T-cell (primary cell): ENCODE results near the gene ELMO1. TPM values are rescaled to one million over a fixed set of nuclear protein-coding genes. Genes with fewer than 3 reads are reported as not detected.

Experiments used
- ATAC-seq, 4 experiments: fragments of 200-7000 bp in 3 of 4; fragments of 150-1000 bp in 1 of 4; cut with Tn5 transposase; replicated peaks in 1 of 4; 1 replicate in 3 of 4; 2 replicates in 1 of 4; pipeline ENCODE4 v1.10.0; 2021; ENCODE audit warnings: moderate library complexity in 3 of 4, mild to moderate bottlenecking in 2 of 4, moderate number of reproducible peaks in 1 of 4
- CTCF ChIA-PET, 2 donors: fragments of 300-600 bp; sonication (Branson Sonifier 250); formaldehyde crosslinking; loops; one replicate each; lab custom pipeline; 2022; ENCODE audit warnings: antibody characterized with exemption in 2 of 2; lab: Charles Lee
- POLR2A ChIA-PET, 2 donors: fragments of 300-600 bp; sonication (Branson Sonifier 250); formaldehyde crosslinking; loops; one replicate each; lab custom pipeline; 2022; ENCODE audit warnings: antibody characterized with exemption in 2 of 2; lab: Charles Lee
- DNase-seq, 35 experiments: peaks; one replicate each; pipeline versions ENCODE4 v3.0.0 to v3.0.0-alpha.2; 2013 to 2023
- H3K27ac ChIP-seq: one replicate; pipeline ENCODE4 v1.5.1; 2013; ENCODE audit warnings: low read length
- H3K27me3 ChIP-seq, 2 experiments: replicated peaks in 1 of 2; 1 replicate in 1 of 2; 2 replicates in 1 of 2; pipeline versions ENCODE4 v1.6.1 to v1.7.0; 2013; ENCODE audit warnings: low read length in 1 of 2, mixed read lengths in 1 of 2; ENCODE audit not compliant: control insufficient read depth in 2 of 2, insufficient read depth in 2 of 2; ENCODE audit errors: extremely low read depth in 1 of 2
- H3K36me3 ChIP-seq, 2 donors: 1 replicate in 1 of 2; 2 replicates in 1 of 2; pipeline versions ENCODE4 v1.6.1 to v1.7.0; 2013; ENCODE audit warnings: low read length in 1 of 2; ENCODE audit not compliant: control insufficient read depth in 2 of 2, insufficient read depth in 1 of 2; ENCODE audit errors: extremely low read depth in 1 of 2
- H3K4me1 ChIP-seq, 2 experiments: 1 replicate in 1 of 2; 2 replicates in 1 of 2; pipeline versions ENCODE4 v1.6.1 to v1.7.0; 2013; ENCODE audit warnings: low read length in 2 of 2, mixed read lengths in 1 of 2; ENCODE audit not compliant: insufficient read depth in 2 of 2, control insufficient read depth in 1 of 2; ENCODE audit errors: extremely low read depth in 1 of 2
- H3K4me3 ChIP-seq, 2 donors: 1 replicate in 1 of 2; 2 replicates in 1 of 2; pipeline versions ENCODE4 v1.5.1 to v1.7.0; 2013; ENCODE audit warnings: mild to moderate bottlenecking in 2 of 2, low read length in 1 of 2, moderate library complexity in 1 of 2; ENCODE audit not compliant: control insufficient read depth in 1 of 2; ENCODE audit errors: extremely low read depth in 1 of 2
- H3K9me3 ChIP-seq: 2 replicates; pipeline ENCODE4 v1.7.0; 2013
- H3K27ac Mint-ChIP-seq, 2 donors: one replicate each; pipeline ENCODE4 v1.8.0; 2020 to 2021; ENCODE audit warnings: mild to moderate bottlenecking in 2 of 2, mixed read lengths in 2 of 2
- H3K27me3 Mint-ChIP-seq, 2 donors: one replicate each; pipeline ENCODE4 v1.8.0; 2021 to 2022; ENCODE audit warnings: mixed read lengths in 2 of 2
- H3K36me3 Mint-ChIP-seq: one replicate; pipeline ENCODE4 v1.8.0; 2021; ENCODE audit warnings: mixed read lengths
- H3K4me1 Mint-ChIP-seq, 3 donors: one replicate each; pipeline ENCODE4 v1.8.0; 2020 to 2022; ENCODE audit warnings: mixed read lengths in 3 of 3, mild to moderate bottlenecking in 1 of 3
- H3K4me3 Mint-ChIP-seq, 3 donors: one replicate each; pipeline ENCODE4 v1.8.0; 2020 to 2022; ENCODE audit warnings: mild to moderate bottlenecking in 3 of 3, mixed read lengths in 3 of 3, moderate library complexity in 3 of 3
- H3K9me3 Mint-ChIP-seq, 3 donors: one replicate each; pipeline ENCODE4 v1.8.0; 2020 to 2022; ENCODE audit warnings: mixed read lengths in 3 of 3
- WGBS: methylation state at CpG from one replicate; pipeline ENCODE4 v1.1.5; 2013; ENCODE audit warnings: missing lambda C conversion rate; ENCODE audit not compliant: insufficient coverage; 5-methylcytosine and 5-hydroxymethylcytosine counted together
- total RNA-seq, 35 experiments: library from RNA in 6 of 35; stranded (reverse) in 6 of 35; fragments of 120-200 nt in 1 of 35; gene quantifications; one replicate each; pipeline versions ENCODE4 v1.2.1 to v1.2.4 and lab custom pipeline; 2013 to 2026

ELMO1 gene
- total RNA-seq, 5 donors from 2014 or later (not counting 1 experiment from before 2014, with no cell fraction given) = 101 to 149 (median 113) TPM

- Histone ChIP-seq H3K4me1 (peaks cover 0 to 2% of the 10 kb centered on the region in 2 experiments), H3K36me3 (no peaks in the 10 kb centered on the region), H3K27ac (no peak overlapping the region), H3K4me3 (no peak overlapping the region), H3K9me3 (no peaks in the 10 kb centered on the region), H3K27me3 (no peaks in the 10 kb centered on the region)
- peaks cover 22 to 28% (median 27%) of the 10 kb centered on the region in 3 donors for H3K4me1 Mint-ChIP-seq
- no peak overlapping the region for H3K4me3 Mint-ChIP-seq
- peaks cover 38% of the 10 kb centered on the region for H3K36me3 Mint-ChIP-seq
- no peak for DNase-seq
- H3K9me3 Mint-ChIP-seq = peaks cover 0 to 3% (median 0%) of the 10 kb centered on the region in 3 donors
- ChIA-PET POLR2A (interaction anchor here in 1 of 2 donors (0.5 kb wide), 1 partner anchor 555 kb away, joined by 7 read pairs; no protein-coding TSS in a partner anchor), CTCF (no interaction called here)
- WGBS = no CpG with 5 or more reads among the region's 1 CpG
- H3K27me3 Mint-ChIP-seq = no peaks in the 10 kb centered on the region
- H3K27ac Mint-ChIP-seq = no peak overlapping the region
- ATAC-seq = no peak
Measured at GRCh38 chr7:37050801-37051200, 397.9 kb downstream of the ELMO1 start.

- Histone ChIP-seq H3K27ac (no peak overlapping the region), H3K36me3 (no peaks in the 10 kb centered on the region), H3K4me3 (no peak overlapping the region), H3K27me3 (no peaks in the 10 kb centered on the region), H3K9me3 (no peaks in the 10 kb centered on the region), H3K4me1 (peaks cover 0 to 2% of the 10 kb centered on the region in 2 experiments)
- WGBS = no CpG with 5 or more reads among the region's 3 CpGs
- no peak overlapping the region for H3K27ac Mint-ChIP-seq
- H3K36me3 Mint-ChIP-seq = peaks cover 38% of the 10 kb centered on the region
- H3K4me1 Mint-ChIP-seq = peaks cover 24 to 31% (median 25%) of the 10 kb centered on the region in 3 donors
- ATAC-seq (no peak), DNase-seq (no peak)
- ChIA-PET CTCF (no interaction called here), POLR2A (no interaction called here)
- peaks cover 0 to 3% (median 0%) of the 10 kb centered on the region in 3 donors for H3K9me3 Mint-ChIP-seq
- H3K4me3 Mint-ChIP-seq = no peak overlapping the region
- no peaks in the 10 kb centered on the region for H3K27me3 Mint-ChIP-seq
Measured at GRCh38 chr7:37048674-37049073, 400.0 kb downstream of the ELMO1 start.

GRCh38 chr7:37047260-37047659, 401.4 kb downstream of the ELMO1 start:
- Mint-ChIP-seq H3K4me1 (peaks cover 21 to 27% (median 24%) of the 10 kb centered on the region in 3 donors), H3K27ac (no peak overlapping the region), H3K9me3 (peaks cover 0 to 4% (median 0%) of the 10 kb centered on the region in 3 donors), H3K27me3 (no peaks in the 10 kb centered on the region), H3K4me3 (no peak overlapping the region), H3K36me3 (peaks cover 41% of the 10 kb centered on the region)
- ChIA-PET POLR2A (interaction anchor here in 1 of 2 donors (0.6 kb wide), 1 partner anchor 1522 kb away, joined by 9 read pairs; no protein-coding TSS in a partner anchor), CTCF (interaction anchor here in 1 of 2 donors (0.5 kb wide), 1 partner anchor 153 kb away, joined by 3 read pairs; no protein-coding TSS in a partner anchor)
- WGBS = 100% methylated on average over 2 of the region's 6 CpGs
- ATAC-seq = no peak
- no peaks in the 10 kb centered on the region for H3K27me3 ChIP-seq
- DNase-seq = no peak
- no peaks in the 10 kb centered on the region for H3K36me3 ChIP-seq
- no peak overlapping the region for H3K4me3 ChIP-seq
- H3K4me1 ChIP-seq = peaks cover 0 to 2% of the 10 kb centered on the region in 2 experiments
- no peaks in the 10 kb centered on the region for H3K9me3 ChIP-seq
- no peak overlapping the region for H3K27ac ChIP-seq

- POLR2A ChIA-PET = no interaction called here
- ATAC-seq (no peak), DNase-seq (no peak)
- Mint-ChIP-seq H3K4me3 (no peak overlapping the region), H3K4me1 (peaks cover 19 to 24% (median 21%) of the 10 kb centered on the region in 3 donors), H3K27ac (no peak overlapping the region), H3K27me3 (no peaks in the 10 kb centered on the region), H3K36me3 (peaks cover 43% of the 10 kb centered on the region), H3K9me3 (peaks cover 0 to 7% (median 0%) of the 10 kb centered on the region in 3 donors)
- Histone ChIP-seq H3K27ac (no peak overlapping the region), H3K27me3 (no peaks in the 10 kb centered on the region), H3K4me3 (no peak overlapping the region), H3K36me3 (no peaks in the 10 kb centered on the region), H3K9me3 (no peaks in the 10 kb centered on the region), H3K4me1 (peaks cover 0 to 2% of the 10 kb centered on the region in 2 experiments)
- WGBS = no CpG with 5 or more reads among the region's 2 CpGs
- CTCF ChIA-PET = no interaction called here
Measured at GRCh38 chr7:37046531-37047079, 402.1 kb downstream of the ELMO1 start.

- Mint-ChIP-seq H3K9me3 (peaks cover 0 to 11% (median 4%) of the 10 kb centered on the region in 3 donors), H3K27me3 (no peaks in the 10 kb centered on the region), H3K27ac (no peak overlapping the region), H3K4me3 (no peak overlapping the region), H3K4me1 (peaks cover 19 to 21% (median 19%) of the 10 kb centered on the region in 3 donors), H3K36me3 (peaks cover 46% of the 10 kb centered on the region)
- H3K36me3 ChIP-seq = no peaks in the 10 kb centered on the region
- H3K4me3 ChIP-seq = no peak overlapping the region
- no peaks in the 10 kb centered on the region for H3K27me3 ChIP-seq
- H3K9me3 ChIP-seq = no peaks in the 10 kb centered on the region
- no peak for DNase-seq
- peaks cover 0 to 2% of the 10 kb centered on the region in 2 experiments for H3K4me1 ChIP-seq
- POLR2A ChIA-PET = no interaction called here
- CTCF ChIA-PET = no interaction called here
- no peak for ATAC-seq
- WGBS = 57% methylated on average over 1 of the region's 2 CpGs
- H3K27ac ChIP-seq = no peak overlapping the region
Measured at GRCh38 chr7:37045681-37046179, 402.9 kb downstream of the ELMO1 start.

- peaks cover 0 to 34% (median 12%) of the 10 kb centered on the region in 3 donors for H3K9me3 Mint-ChIP-seq
- H3K27ac Mint-ChIP-seq = no peak overlapping the region
- peaks cover 81% of the 10 kb centered on the region for H3K36me3 Mint-ChIP-seq
Measured at GRCh38 chr7:37041461-37041860, 407.2 kb downstream of the ELMO1 start.

More at GRCh38 chr7:37041461-37041860, 407.2 kb downstream of the ELMO1 start:
- Histone ChIP-seq H3K36me3 (peaks cover 0 to 14% of the 10 kb centered on the region in 2 donors), H3K4me3 (no peak overlapping the region), H3K4me1 (peaks cover 0 to 2% of the 10 kb centered on the region in 2 experiments), H3K27ac (no peak overlapping the region), H3K9me3 (no peaks in the 10 kb centered on the region), H3K27me3 (no peaks in the 10 kb centered on the region)
- Mint-ChIP-seq H3K4me3 (no peak overlapping the region), H3K4me1 (peaks cover 9 to 12% (median 9%) of the 10 kb centered on the region in 3 donors), H3K27me3 (no peaks in the 10 kb centered on the region)
- no peak for DNase-seq
- WGBS = 93% methylated on average over 5 of the region's 8 CpGs
- CTCF ChIA-PET = no interaction called here
- POLR2A ChIA-PET = no interaction called here
- no peak for ATAC-seq
